HepG2 (cell line): ENCODE results near the gene MACROH2A1.

Source experiments
- CTCF ChIP-seq: sonication (generic); formaldehyde crosslinking; IDR thresholded peaks from 2 replicates; pipeline ENCODE4 v1.5.0; 2020; ENCODE audit warnings: mild to moderate bottlenecking, missing genetic modification reagents, moderate library complexity
- NCOA5 ChIP-seq: sonication (generic); formaldehyde crosslinking; IDR thresholded peaks from 2 replicates; pipeline ENCODE4 v1.4.0; 2020; ENCODE audit warnings: missing genetic modification reagents
- POLR2A ChIP-seq, 2 experiments: IDR thresholded peaks; 2 replicates each; pipeline ENCODE4 v1.6.1; 2011; ENCODE audit warnings: low read depth in 2 of 2, low read length in 2 of 2, mild to moderate bottlenecking in 1 of 2, moderate library complexity in 1 of 2; ENCODE audit not compliant: insufficient read depth in 1 of 2
- RAD21 ChIP-seq: fragments of 450-650 bp; formaldehyde crosslinking; IDR thresholded peaks from 2 replicates; pipeline ENCODE4 v1.5.0; 2020; ENCODE audit warnings: mild to moderate bottlenecking
- SIN3B ChIP-seq: fragments of 150-350 bp; IDR thresholded peaks from 2 replicates; pipeline ENCODE4 v1.6.1; 2014; ENCODE audit warnings: low read length
- TAF15 ChIP-seq: fragments of 200-400 bp; formaldehyde crosslinking; IDR thresholded peaks from one replicate; pipeline ENCODE4 v1.6.1; 2018; ENCODE audit warnings: mild to moderate bottlenecking, low read depth, low read length; ENCODE audit not compliant: poor library complexity, severe bottlenecking
- YY1 ChIP-seq: IDR thresholded peaks from 2 replicates; pipeline ENCODE4 v1.6.1; 2011; ENCODE audit warnings: low read length, low read depth, moderate library complexity, mild to moderate bottlenecking; ENCODE audit not compliant: insufficient read depth, insufficient replicate concordance
- ZBTB40 ChIP-seq, 2 experiments: fragments of 450-650 bp in 1 of 2; sonication (generic) in 1 of 2; formaldehyde crosslinking in 1 of 2; IDR thresholded peaks; 2 replicates each; pipeline versions ENCODE4 v1.6.1 to v1.8.0; 2016 to 2022; ENCODE audit warnings: antibody characterized with exemption in 1 of 2, mild to moderate bottlenecking in 1 of 2, missing genetic modification reagents in 1 of 2
- ZNF143 ChIP-seq: sonication (generic); formaldehyde crosslinking; IDR thresholded peaks from 2 replicates; pipeline ENCODE4 v1.4.0; 2020; ENCODE audit warnings: missing genetic modification reagents
- ZNF18 ChIP-seq: sonication (generic); formaldehyde crosslinking; IDR thresholded peaks from 2 replicates; pipeline ENCODE4 v1.8.0; 2022; ENCODE audit warnings: mild to moderate bottlenecking, missing genetic modification reagents; ENCODE audit not compliant: insufficient replicate concordance
- ZNF598 ChIP-seq: sonication (generic); formaldehyde crosslinking; IDR thresholded peaks from 2 replicates; pipeline ENCODE4 v1.5.1; 2020; ENCODE audit warnings: mild to moderate bottlenecking, missing genetic modification reagents, borderline replicate concordance

GRCh38 chr5:135339189-135339588, 59.8 kb downstream of the MACROH2A1 start:
- TF ChIP-seq RAD21 (CRISPR knock-in tag) (no peak), ZNF143 (no peak), TAF15 (no peak), POLR2A (IDR thresholded peaks at IDR 0.05; ENCODE audit: insufficient read depth in 1 of 2, low read depth in 2 of 2, low read length in 2 of 2) (no peak), NCOA5 (CRISPR knock-in tag) (no peak), ZBTB40 (IDR thresholded peaks at IDR 0.05) (no peak), ZBTB40 (CRISPR knock-in tag; IDR thresholded peaks at IDR 0.05) (no peak), SIN3B (no peak), ZNF18 (CRISPR knock-in tag) (no peak), ZNF598 (no peak), CTCF (CRISPR knock-in tag) (no peak), YY1 (no peak)
